HG03060 (cell line): ENCODE results near the gene SEC11C.

Source experiments
- ATAC-seq: cut with Tn5 transposase; IDR thresholded peaks from one replicate; pipeline ENCODE4 v1.9.1; 2021; ENCODE audit warnings: low read depth, moderate number of reproducible peaks; ENCODE audit not compliant: unreplicated experiment

The SEC11C gene

DNA sequence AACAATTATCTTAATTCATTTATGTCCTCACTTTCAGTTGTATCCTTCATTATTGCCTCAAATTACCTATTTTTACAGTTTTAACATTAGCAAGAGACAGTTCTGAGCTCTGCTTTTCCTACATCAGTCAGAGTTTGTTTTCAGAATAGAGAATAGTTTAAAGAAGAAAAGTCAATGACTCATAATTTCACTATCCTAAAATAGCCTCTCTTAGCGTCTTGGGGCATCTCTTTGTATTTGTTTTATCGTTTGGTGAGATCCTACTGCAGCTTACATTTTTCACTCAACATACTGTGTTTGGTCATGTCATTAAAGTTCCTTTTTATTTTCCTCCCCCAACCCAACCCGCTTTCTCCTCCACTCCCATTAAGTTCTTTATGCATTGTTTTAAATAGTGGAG, 3.8 kb downstream of the SEC11C start:
- ATAC-seq, result no peak

DNA sequence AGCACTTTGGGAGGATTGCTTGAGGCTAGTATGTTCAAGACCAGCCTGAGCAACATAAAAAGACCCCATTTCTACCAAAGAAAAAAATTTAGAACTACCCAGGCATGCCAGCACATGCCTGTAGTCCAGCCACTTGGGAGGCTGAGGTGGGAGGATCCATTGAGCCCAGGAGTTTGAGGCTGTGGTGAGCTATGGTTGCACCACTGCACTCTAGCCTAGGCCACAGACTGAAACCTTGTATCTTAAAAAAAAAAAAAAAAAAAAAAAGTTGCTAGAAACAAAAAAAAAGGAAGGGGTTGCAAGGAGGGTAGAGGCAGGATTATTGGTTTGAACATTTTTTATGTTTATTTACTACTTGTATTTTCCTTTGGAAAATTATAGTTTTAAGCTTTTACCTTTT, 4.8 kb downstream of the SEC11C start:
- ATAC-seq, result no peak

DNA sequence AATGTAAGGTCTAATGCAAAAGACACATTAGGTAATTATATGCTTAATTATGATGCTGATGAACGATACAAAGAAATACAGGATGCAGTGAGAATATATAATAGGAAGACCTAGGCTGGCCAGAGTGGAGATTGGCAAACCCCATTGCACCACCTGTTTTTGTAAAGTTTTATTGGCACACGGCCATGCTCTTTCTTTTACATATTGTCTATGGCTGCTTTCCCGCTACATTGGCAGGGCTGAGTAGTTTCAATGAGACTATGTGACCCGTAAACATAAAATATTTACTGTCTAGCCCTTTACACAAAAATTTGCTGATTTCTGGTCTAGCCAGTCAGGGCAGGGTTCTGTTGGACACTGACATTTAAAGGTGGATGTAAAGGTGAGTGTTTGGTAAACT, 5.4 kb downstream of the SEC11C start:
- ATAC-seq, result no peak

DNA sequence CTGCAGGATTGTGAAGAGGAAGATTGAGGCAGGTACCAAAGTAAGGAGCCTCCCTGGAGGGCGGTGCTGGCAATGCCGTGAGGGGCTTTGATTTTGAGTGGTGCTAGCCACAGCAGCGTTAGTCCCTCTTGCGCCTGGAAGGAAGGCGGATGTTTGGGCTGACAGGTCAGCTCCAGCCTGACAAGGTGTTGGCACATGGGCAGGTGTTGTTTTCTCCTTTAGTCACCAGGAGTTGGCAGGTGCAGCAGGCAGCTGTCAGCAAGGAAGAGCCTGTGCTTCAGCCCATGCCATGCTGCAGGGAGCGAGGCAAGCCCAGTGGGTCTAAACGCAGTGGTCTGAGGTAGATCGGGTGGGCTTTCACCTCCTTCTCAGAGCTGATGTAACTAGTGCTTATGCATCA, 8.5 kb downstream of the SEC11C start:
- no peak for ATAC-seq

GRCh38 chr18:59149007-59149406, 9.3 kb downstream of the SEC11C start:
- ATAC-seq, result no peak

GRCh38 chr18:59149416-59149815, 9.7 kb downstream of the SEC11C start:
- no peak for ATAC-seq

- ATAC-seq, result no peak
Observed at GRCh38 chr18:59150236-59150635, 10.6 kb downstream of the SEC11C start.

- ATAC-seq, result no peak
Observed at GRCh38 chr18:59155153-59155552, 15.5 kb downstream of the SEC11C start.

GRCh38 chr18:59156316-59156715, 16.6 kb downstream of the SEC11C start:
- no peak for ATAC-seq

DNA sequence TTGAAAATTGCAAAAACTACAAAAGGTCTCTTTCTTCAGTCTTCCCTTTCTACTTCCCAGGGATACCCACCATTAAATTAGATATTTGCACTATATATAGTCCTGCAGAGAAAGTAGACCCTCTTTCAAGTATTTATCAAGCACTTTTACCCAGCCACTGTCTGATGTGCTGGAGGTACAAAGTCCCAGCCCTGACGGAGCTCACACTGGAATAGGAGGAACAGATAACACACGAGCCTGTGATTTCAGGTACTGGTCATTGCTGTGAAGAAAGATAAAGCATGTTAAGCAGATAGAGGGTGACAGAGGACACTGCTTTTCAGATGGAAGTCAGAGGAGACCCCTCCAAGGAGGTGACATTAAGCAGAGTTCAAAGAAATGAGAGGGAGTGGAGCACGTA, 19.6 kb downstream of the SEC11C start:
- ATAC-seq, result no peak

DNA sequence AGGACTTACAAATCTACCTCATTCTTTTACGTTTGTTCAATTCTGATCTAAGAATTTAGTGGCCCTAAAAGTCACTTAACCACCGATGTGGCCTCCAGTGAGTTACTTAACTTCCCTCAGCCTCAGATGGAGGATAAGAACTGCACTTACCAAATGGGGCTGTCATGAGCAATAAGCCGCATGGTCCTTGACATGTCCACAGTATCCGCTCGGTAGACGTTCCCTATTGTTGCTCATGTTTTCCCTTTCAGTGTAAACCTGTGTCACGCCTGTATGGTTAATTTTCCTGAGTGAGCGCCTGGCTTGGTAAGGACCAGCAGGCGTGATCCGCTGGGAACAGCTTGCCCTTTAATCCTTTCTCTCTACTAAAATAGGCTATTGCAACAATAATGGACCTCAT, 20.3 kb downstream of the SEC11C start:
- no peak for ATAC-seq

DNA sequence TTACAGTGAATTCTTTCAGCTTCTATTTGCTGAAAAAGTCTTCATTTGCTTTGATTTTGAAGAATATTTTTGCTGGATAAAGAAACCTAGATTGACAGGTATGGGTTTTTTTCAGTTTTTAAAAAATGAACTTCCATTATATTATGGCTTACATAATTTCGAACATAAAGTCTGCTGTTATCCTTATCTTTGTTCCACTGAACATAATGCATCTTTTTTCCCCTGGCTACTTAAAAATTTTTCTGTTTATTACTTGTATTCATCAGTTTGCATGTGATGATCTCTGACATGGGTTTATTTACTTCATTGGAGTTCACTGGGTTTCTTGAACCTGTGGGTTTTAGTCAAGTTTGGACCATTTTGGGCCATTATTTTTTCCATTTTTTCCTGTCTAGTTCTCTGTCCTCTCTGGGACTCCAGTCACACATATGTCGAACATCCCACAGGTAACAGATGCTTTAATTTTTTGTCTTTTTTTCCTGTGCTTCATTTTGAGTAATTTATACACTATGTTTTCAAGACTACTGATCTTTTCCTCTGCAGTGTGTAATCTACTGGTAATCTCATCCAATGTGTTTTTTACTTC, 33.1 kb downstream of the SEC11C start:
- ATAC-seq, result no peak

DNA sequence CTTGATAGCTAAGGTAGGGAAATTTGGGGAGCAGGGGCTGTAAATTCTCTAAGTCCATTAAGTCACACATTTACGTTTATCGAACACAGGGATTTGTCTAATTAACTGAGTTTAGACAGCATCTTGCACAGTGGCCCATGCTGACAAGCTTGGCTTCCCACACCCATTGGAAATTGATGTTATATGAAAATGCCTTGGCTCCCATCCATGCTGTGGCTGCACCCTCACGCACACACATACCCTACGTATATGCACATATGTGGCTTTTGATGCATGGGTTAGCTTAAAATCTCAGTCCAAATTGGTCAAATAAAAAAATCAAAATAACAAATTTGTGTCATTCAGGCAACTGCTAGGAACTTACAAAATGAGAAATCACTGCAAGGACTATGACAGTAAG, 37.8 kb downstream of the SEC11C start:
- ATAC-seq, result no peak

DNA sequence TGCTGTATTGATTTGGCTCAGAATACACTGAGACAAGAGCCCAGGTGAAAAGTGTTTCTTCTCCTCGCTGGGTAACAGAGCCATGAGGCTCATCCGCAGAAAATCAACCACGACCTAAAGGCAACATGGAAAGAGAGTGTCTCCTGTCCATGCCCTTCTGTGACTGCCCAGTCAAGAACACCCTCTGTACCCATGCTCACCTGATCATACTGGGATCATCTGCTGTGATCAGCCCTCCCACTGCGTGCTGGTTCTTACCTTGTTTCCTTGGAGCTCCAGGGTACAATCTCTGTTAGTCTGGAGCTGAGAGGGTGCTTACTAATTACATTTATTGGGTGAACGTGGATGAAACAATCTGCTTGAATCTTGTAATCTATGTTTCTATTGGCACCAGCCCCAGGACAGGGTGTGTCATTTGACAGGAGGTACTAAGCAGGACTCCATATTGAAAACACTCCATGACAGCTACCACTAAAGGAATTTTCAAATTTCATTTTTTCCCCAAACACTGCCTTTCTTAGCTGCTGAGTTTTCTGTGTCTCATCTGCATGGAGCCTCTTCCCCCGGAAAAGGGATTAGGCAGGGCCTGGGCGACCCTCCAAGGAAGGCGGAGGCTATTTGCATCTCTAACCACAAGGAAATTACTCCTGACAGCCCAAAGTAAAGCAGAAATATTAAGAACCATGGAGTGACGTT, 40.6 kb downstream of the SEC11C start:
- ATAC-seq, result no peak

- no peak for ATAC-seq
Observed at GRCh38 chr18:59182673-59183072, 43.0 kb downstream of the SEC11C start.

GRCh38 chr18:59189008-59189407, 49.3 kb downstream of the SEC11C start:
- no peak for ATAC-seq

GRCh38 chr18:59189746-59190145, 50.1 kb downstream of the SEC11C start:
- ATAC-seq, result no peak

DNA sequence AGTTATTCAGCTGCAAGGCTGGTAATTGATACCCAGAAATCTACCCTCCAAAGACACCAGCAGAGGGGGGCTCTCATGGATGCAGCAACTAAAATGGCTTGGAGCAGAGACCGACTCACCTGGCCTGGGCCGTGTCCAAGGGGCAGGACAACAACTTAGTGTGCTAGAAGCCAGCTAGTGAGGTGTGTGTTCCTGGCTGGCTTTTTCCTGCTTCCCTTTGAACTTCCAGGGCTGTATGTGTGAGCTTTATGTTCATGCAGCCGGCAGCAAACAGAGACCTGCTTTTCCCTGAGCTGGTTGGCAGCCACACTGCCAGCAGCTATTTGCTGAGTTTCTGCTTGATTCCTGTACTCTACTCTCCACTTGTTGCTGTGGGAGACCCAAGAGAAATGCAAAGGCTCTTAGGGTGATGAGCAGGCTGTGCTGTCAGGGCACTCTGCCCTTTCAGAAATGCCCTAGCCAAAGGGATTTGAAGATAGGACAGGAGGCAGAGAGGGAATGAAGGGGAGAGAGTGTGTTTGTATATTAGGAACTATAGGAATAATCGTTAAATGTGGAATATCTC, 56.6 kb downstream of the SEC11C start:
- ATAC-seq, result no peak

GRCh38 chr18:59197636-59198035, 58.0 kb downstream of the SEC11C start:
- no peak for ATAC-seq

GRCh38 chr18:59198215-59198614, 58.5 kb downstream of the SEC11C start:
- no peak for ATAC-seq

DNA sequence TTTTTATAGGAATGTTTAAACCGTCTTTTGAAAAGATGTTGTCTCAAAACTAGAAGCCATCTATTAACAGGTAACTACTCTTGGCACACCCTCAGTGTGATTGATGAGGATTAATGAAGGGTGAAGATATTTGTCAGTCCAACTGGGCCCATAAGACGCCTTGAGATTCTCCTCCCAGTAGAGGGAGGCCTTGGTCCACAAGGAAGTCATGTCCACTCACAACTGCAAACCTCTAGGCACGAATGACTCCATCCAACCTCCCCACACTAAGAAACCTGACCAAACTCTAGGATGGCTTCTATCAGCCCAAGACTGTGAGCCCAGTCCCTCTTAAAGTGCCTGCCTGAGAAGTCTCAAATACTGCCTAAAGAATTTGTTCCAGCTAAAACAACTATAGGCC, 61.1 kb downstream of the SEC11C start:
- ATAC-seq, result no peak

- ATAC-seq, result no peak
Observed at GRCh38 chr18:59202258-59202820, 62.7 kb downstream of the SEC11C start.
